Activated naive CD4-positive, alpha-beta T cell treated with anti-CD3 and anti-CD28 coated beads for 36 hours (primary cell): ENCODE data around the gene EMC10. TPM values are rescaled to one million over a fixed set of nuclear protein-coding genes. Genes with fewer than 3 reads are reported as not detected.
A peak's percentile ranks its signal among the peaks of the same experiment; 100 is the strongest.

Experiments
- CTCF ChIA-PET: fragments of 350-600 bp; sonication (Branson Sonifier 250); formaldehyde crosslinking; loops from one replicate; lab custom pipeline; 2021; ENCODE audit warnings: antibody characterized with exemption; lab: Charles Lee
- DNase-seq: peaks from one replicate; pipeline ENCODE4 v3.0.0-alpha.2; 2020
- H3K27ac Mint-ChIP-seq: one replicate; pipeline ENCODE4 v1.8.0; 2021; ENCODE audit warnings: mild to moderate bottlenecking, mixed read lengths
- H3K27me3 Mint-ChIP-seq: one replicate; pipeline ENCODE4 v1.8.0; 2021; ENCODE audit warnings: low read depth, mixed read lengths
- H3K36me3 Mint-ChIP-seq: one replicate; pipeline ENCODE4 v1.8.0; 2021; ENCODE audit warnings: low read depth, mixed read lengths
- H3K4me1 Mint-ChIP-seq: one replicate; pipeline ENCODE4 v1.8.0; 2021; ENCODE audit warnings: low read depth, mixed read lengths
- H3K4me3 Mint-ChIP-seq: one replicate; pipeline ENCODE4 v1.8.0; 2021; ENCODE audit warnings: mild to moderate bottlenecking, moderate library complexity, mixed read lengths
- H3K9me3 Mint-ChIP-seq: one replicate; pipeline ENCODE4 v1.8.0; 2021; ENCODE audit warnings: mixed read lengths
- intact Hi-C: fragments of 100-400 bp; cut with micrococcal nuclease; formaldehyde crosslinking; loops from one replicate; pipeline ENCODE4 v1.15.1; 2023
- total RNA-seq, 2 experiments: library from RNA; stranded (reverse); gene quantifications; one replicate each; pipeline ENCODE4 v1.2.3, GENCODE V29; 2021

The EMC10 gene
- total RNA-seq, 2 experiments from 2014 or later: 28.4 to 29.2 TPM

GRCh38 chr19:50506700-50507099, 30.4 kb downstream of the EMC10 start:
- CTCF ChIA-PET: no interaction called here
- H3K27ac Mint-ChIP-seq: no peak overlapping the region
- no peaks in the 10 kb centered on the region for H3K27me3 Mint-ChIP-seq

GRCh38 chr19:50507376-50507775, 31.1 kb downstream of the EMC10 start:
- intact Hi-C loops: no loop called here
- no peak for DNase-seq
- Mint-ChIP-seq H3K9me3 (no peaks in the 10 kb centered on the region), H3K4me3 (no peak overlapping the region), H3K36me3 (peaks cover 2% of the 10 kb centered on the region), H3K4me1 (peaks cover 20% of the 10 kb centered on the region), H3K27me3 (no peaks in the 10 kb centered on the region), H3K27ac (no peak overlapping the region)
- CTCF ChIA-PET: no interaction called here

More at GRCh38 chr19:50506700-50507099, 30.4 kb downstream of the EMC10 start:
- H3K4me1 Mint-ChIP-seq: peaks cover 18% of the 10 kb centered on the region
- no peak for DNase-seq
- no peaks in the 10 kb centered on the region for H3K9me3 Mint-ChIP-seq
- H3K4me3 Mint-ChIP-seq: no peak overlapping the region
- peaks cover 2% of the 10 kb centered on the region for H3K36me3 Mint-ChIP-seq
- intact Hi-C loops: no loop called here

- CTCF ChIA-PET: no interaction called here
- peak overlapping the region; percentile 38 for H3K4me3 Mint-ChIP-seq
- intact Hi-C loops: no loop called here
- H3K36me3 Mint-ChIP-seq: peaks cover 2% of the 10 kb centered on the region
- H3K4me1 Mint-ChIP-seq: peaks cover 20% of the 10 kb centered on the region
- DNase-seq: no peak
- H3K27me3 Mint-ChIP-seq: peaks cover 10% of the 10 kb centered on the region
- H3K9me3 Mint-ChIP-seq: no peaks in the 10 kb centered on the region
- H3K27ac Mint-ChIP-seq: no peak overlapping the region
These were observed 32.5 kb downstream of the EMC10 start for GRCh38 chr19:50508843-50509190.

- H3K4me1 Mint-ChIP-seq: peaks cover 21% of the 10 kb centered on the region
- no peak overlapping the region for H3K4me3 Mint-ChIP-seq
- peaks cover 2% of the 10 kb centered on the region for H3K36me3 Mint-ChIP-seq
- no peak overlapping the region for H3K27ac Mint-ChIP-seq
- DNase-seq: no peak
- intact Hi-C loops: no loop called here
- no peaks in the 10 kb centered on the region for H3K9me3 Mint-ChIP-seq
- peaks cover 14% of the 10 kb centered on the region for H3K27me3 Mint-ChIP-seq
- CTCF ChIA-PET: interaction anchor here (0.7 kb wide), 1 partner anchor 14 kb away, joined by 3 read pairs; no protein-coding TSS in a partner anchor
These were observed 33.1 kb downstream of the EMC10 start for GRCh38 chr19:50509366-50509765.

GRCh38 chr19:50510121-50510670, 33.9 kb downstream of the EMC10 start:
- Mint-ChIP-seq H3K27me3 (peaks cover 16% of the 10 kb centered on the region), H3K27ac (peak overlapping the region; percentile 88), H3K4me1 (peaks cover 23% of the 10 kb centered on the region), H3K9me3 (no peaks in the 10 kb centered on the region), H3K4me3 (peak overlapping the region; percentile 87), H3K36me3 (peaks cover 2% of the 10 kb centered on the region)
- CTCF ChIA-PET: interaction anchor here (0.6 to 0.7 kb wide), 2 partner anchors 13 to 214 kb away, joined by 3 read pairs; no protein-coding TSS in a partner anchor
- intact Hi-C loops: loop anchor here (10.0 kb wide), 1 partner anchor 1195 kb away; no protein-coding TSS in a partner anchor
- DNase-seq: no peak

- Mint-ChIP-seq H3K36me3 (peaks cover 2% of the 10 kb centered on the region), H3K27ac (peak overlapping the region; percentile 88), H3K4me3 (peak overlapping the region; percentile 87), H3K9me3 (no peaks in the 10 kb centered on the region), H3K27me3 (peaks cover 19% of the 10 kb centered on the region), H3K4me1 (peaks cover 23% of the 10 kb centered on the region)
- DNase-seq: no peak
- intact Hi-C loops: loop anchor here (1.0 to 10.0 kb wide), 8 partner anchors 34 to 1194 kb away; partner anchors contain the start of genes CTU1, EMC10, GARIN5A and NR1H2
- CTCF ChIA-PET: interaction anchor here (0.8 kb wide), 1 partner anchor 153 kb away, joined by 3 read pairs; no protein-coding TSS in a partner anchor
These were observed 34.4 kb downstream of the EMC10 start for GRCh38 chr19:50510700-50511068.

GRCh38 chr19:50511069-50511822, 34.9 kb downstream of the EMC10 start, which contains the start of gene JOSD2:
Gene JOSD2 (minus strand): TSS chr19:50511191. CDS start chr19:50510431, 760 bp downstream.
- peaks cover 2% of the 10 kb centered on the region for H3K36me3 Mint-ChIP-seq
- peaks cover 23% of the 10 kb centered on the region for H3K4me1 Mint-ChIP-seq
- no peaks in the 10 kb centered on the region for H3K9me3 Mint-ChIP-seq
- H3K27me3 Mint-ChIP-seq: peaks cover 22% of the 10 kb centered on the region
- peak; percentile 99 for DNase-seq
- intact Hi-C loops: loop anchor here (1.0 to 10.0 kb wide), 8 partner anchors 35 to 1194 kb away; partner anchors contain the start of genes CTU1, EMC10, GARIN5A and NR1H2
- CTCF ChIA-PET: interaction anchor here (0.8 kb wide), 1 partner anchor 154 kb away, joined by 3 read pairs; no protein-coding TSS in a partner anchor
- H3K27ac Mint-ChIP-seq: peak within 1 kb of the TSS; percentile 94
- peak within 1 kb of the TSS; percentile 87 for H3K4me3 Mint-ChIP-seq

GRCh38 chr19:50512112-50512998, 36.0 kb downstream of the EMC10 start:
- Mint-ChIP-seq H3K27me3 (peaks cover 25% of the 10 kb centered on the region), H3K4me3 (peak overlapping the region; percentile 87), H3K4me1 (peaks cover 23% of the 10 kb centered on the region), H3K36me3 (peaks cover 2% of the 10 kb centered on the region), H3K9me3 (no peaks in the 10 kb centered on the region), H3K27ac (no peak overlapping the region)
- intact Hi-C loops: loop anchor here (10.0 kb wide), 1 partner anchor 1192 kb away; no protein-coding TSS in a partner anchor
- CTCF ChIA-PET: no interaction called here
- DNase-seq: no peak

- DNase-seq: no peak
- Mint-ChIP-seq H3K9me3 (no peaks in the 10 kb centered on the region), H3K27ac (no peak overlapping the region), H3K27me3 (peaks cover 25% of the 10 kb centered on the region), H3K36me3 (peaks cover 2% of the 10 kb centered on the region), H3K4me3 (peak overlapping the region; percentile 0), H3K4me1 (peaks cover 21% of the 10 kb centered on the region)
- intact Hi-C loops: loop anchor here (10.0 kb wide), 1 partner anchor 1192 kb away; no protein-coding TSS in a partner anchor
- CTCF ChIA-PET: no interaction called here
These were observed 36.9 kb downstream of the EMC10 start for GRCh38 chr19:50512999-50513745.

- Mint-ChIP-seq H3K9me3 (no peaks in the 10 kb centered on the region), H3K4me3 (peak within 1 kb of the TSS; percentile 27), H3K27me3 (peaks cover 29% of the 10 kb centered on the region), H3K36me3 (peaks cover under 1% of the 10 kb centered on the region), H3K4me1 (peaks cover 19% of the 10 kb centered on the region), H3K27ac (peak within 1 kb of the TSS; percentile 39)
- CTCF ChIA-PET: no interaction called here
- intact Hi-C loops: loop anchor here (10.0 kb wide), 1 partner anchor 1191 kb away; no protein-coding TSS in a partner anchor
- no peak for DNase-seq
These were observed 37.5 kb downstream of the EMC10 start, which contains the start of gene ASPDH for GRCh38 chr19:50513746-50514345. Gene ASPDH (minus strand): TSS chr19:50513913. CDS start chr19:50513823, 90 bp downstream.
